Adrenal gland (tissue), 5 donors: ENCODE results near the gene RPAP2.

Experiments
- POLR2A ChIP-seq, 2 donors: fragments of 450-650 bp; IDR thresholded peaks; one replicate each; pipeline ENCODE4 v1.6.1; 2017; ENCODE audit warnings: antibody characterized with exemption in 2 of 2, mild to moderate bottlenecking in 2 of 2, moderate library complexity in 1 of 2
- TF ChIP-seq, protein P1 (sequence below), 6 experiments: fragments of 450-650 bp in 4 of 6; fragments of 200-600 bp in 2 of 6; sonication (generic) in 1 of 6; IDR thresholded peaks; 1 replicate in 5 of 6; 2 replicates in 1 of 6; pipeline versions ENCODE4 v1.5.1 to v1.8.0; 2016 to 2021; ENCODE audit warnings: antibody characterized with exemption in 6 of 6, mild to moderate bottlenecking in 2 of 6, moderate library complexity in 1 of 6
- donor health status: DM: no; HTN: no; CAD: no.

GRCh38 chr1:92354259-92354658, 55.4 kb downstream of the RPAP2 start:
- TF ChIP-seq, protein P1, sequence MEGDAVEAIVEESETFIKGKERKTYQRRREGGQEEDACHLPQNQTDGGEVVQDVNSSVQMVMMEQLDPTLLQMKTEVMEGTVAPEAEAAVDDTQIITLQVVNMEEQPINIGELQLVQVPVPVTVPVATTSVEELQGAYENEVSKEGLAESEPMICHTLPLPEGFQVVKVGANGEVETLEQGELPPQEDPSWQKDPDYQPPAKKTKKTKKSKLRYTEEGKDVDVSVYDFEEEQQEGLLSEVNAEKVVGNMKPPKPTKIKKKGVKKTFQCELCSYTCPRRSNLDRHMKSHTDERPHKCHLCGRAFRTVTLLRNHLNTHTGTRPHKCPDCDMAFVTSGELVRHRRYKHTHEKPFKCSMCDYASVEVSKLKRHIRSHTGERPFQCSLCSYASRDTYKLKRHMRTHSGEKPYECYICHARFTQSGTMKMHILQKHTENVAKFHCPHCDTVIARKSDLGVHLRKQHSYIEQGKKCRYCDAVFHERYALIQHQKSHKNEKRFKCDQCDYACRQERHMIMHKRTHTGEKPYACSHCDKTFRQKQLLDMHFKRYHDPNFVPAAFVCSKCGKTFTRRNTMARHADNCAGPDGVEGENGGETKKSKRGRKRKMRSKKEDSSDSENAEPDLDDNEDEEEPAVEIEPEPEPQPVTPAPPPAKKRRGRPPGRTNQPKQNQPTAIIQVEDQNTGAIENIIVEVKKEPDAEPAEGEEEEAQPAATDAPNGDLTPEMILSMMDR (IDR thresholded peaks at IDR 0.05) = no peak
- no peak for TF ChIP-seq POLR2A (IDR thresholded peaks at IDR 0.05)
